ENCODE data around the gene ST8SIA6. TPM values are rescaled to one million over a fixed set of nuclear protein-coding genes. Genes with fewer than 3 reads are reported as not detected.

ST8SIA6 gene
- total and polyA plus RNA-seq, 7 donors: 0.12 to 2.1 (median 1.1) TPM

DNA sequence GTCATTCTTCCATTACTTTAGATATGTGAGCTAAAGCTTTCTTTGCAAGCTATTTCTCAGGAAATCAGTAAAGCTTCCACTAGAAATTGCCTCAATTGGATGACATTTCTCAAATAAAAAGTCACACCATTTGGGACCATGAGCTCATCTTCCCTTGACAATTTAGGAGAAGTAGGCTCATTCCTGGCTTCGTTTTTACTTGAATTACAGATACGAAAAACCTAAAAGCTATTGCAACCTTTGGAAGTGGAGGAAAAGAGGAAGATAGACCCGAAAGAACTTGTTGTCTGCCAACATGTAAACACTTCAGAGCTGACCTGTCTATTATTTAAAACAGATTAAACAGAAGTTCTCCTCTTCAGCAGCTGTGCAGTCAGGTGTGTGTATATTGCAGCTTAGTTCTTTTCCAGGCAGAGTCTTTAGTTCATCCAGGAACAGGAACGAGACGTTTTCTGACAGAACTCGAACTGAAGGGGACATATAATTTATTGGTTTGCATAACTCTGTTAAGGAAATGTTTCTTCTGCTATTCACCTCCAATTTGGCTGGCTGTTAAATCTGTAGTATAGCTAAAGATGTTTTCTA is 43.1 kb upstream of the ST8SIA6 start:
- Histone ChIP-seq H3K4me3 (no peak overlapping the region), H3K27ac (no peak overlapping the region), H3K27me3 (ENCODE audit: insufficient read depth in 3 of 3, low read length in 2 of 3) (no peaks in the 10 kb centered on the region), H3K36me3 (ENCODE audit: insufficient read depth in 1 of 2, low read depth in 1 of 2) (no peaks in the 10 kb centered on the region), H3K9me3 (no peaks in the 10 kb centered on the region), H3K4me1 (no peaks in the 10 kb centered on the region)
- no peak for TF ChIP-seq CTCF (IDR thresholded peaks at IDR 0.05)
- 51 to 55% (median 54%) methylated on average over 6 of the region's 6 CpGs for WGBS, 3 donors
- DNase-seq: no peak
- intact Hi-C loops (cut with DNase I): no loop called here
- no peak for ATAC-seq

- no peaks in the 10 kb centered on the region for H3K9me3 ChIP-seq
- 72 to 73% (median 73%) methylated on average over 6 of the region's 6 CpGs for WGBS, 3 donors
- intact Hi-C loops (cut with DNase I): no loop called here
- H3K27ac ChIP-seq: no peak overlapping the region
- no peaks in the 10 kb centered on the region for H3K27me3 ChIP-seq (ENCODE audit: insufficient read depth in 3 of 3, low read length in 2 of 3)
- no peaks in the 10 kb centered on the region for H3K4me1 ChIP-seq
- no peak for DNase-seq
- no peaks in the 10 kb centered on the region for H3K36me3 ChIP-seq (ENCODE audit: insufficient read depth in 1 of 2, low read depth in 1 of 2)
- no peak for ATAC-seq
- no peak for TF ChIP-seq CTCF (IDR thresholded peaks at IDR 0.05)
- no peak overlapping the region for H3K4me3 ChIP-seq
Measured at GRCh38 chr10:17494626-17495260, 40.3 kb upstream of the ST8SIA6 start.

GRCh38 chr10:17488848-17489247 is 34.5 kb upstream of the ST8SIA6 start:
- no peaks in the 10 kb centered on the region for H3K36me3 ChIP-seq (ENCODE audit: insufficient read depth in 1 of 2, low read depth in 1 of 2)
- WGBS, 3 donors: 23 to 39% (median 36%) methylated on average over 6 of the region's 6 CpGs
- ATAC-seq (no peak), DNase-seq (no peak)
- H3K4me1 ChIP-seq: no peaks in the 10 kb centered on the region
- intact Hi-C loops (cut with DNase I): no loop called here
- no peaks in the 10 kb centered on the region for H3K9me3 ChIP-seq
- no peaks in the 10 kb centered on the region for H3K27me3 ChIP-seq (ENCODE audit: insufficient read depth in 3 of 3, low read length in 2 of 3)
- TF ChIP-seq CTCF (IDR thresholded peaks at IDR 0.05): no peak
- H3K27ac ChIP-seq: no peak overlapping the region
- no peak overlapping the region for H3K4me3 ChIP-seq

DNA sequence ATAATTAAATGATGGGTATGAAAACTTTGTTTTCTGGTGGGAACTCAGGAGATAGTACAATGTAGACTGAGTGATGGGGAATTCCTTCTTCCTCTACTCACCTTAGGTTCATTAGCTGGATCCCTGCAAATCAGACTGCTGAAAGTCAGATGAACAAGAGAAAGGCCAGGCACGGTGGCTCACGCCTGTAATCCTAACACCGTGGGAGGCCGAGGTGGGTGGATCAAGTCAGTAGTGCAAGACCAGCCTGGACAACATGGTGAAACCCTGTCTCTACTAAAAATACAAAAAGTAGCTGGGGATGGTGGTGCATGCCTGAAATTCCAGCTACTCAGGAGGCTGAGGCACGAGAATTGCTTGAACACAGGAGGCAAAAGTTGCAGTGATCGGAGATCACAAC is 28.7 kb upstream of the ST8SIA6 start:
- intact Hi-C loops (cut with DNase I): no loop called here
- Histone ChIP-seq H3K36me3 (ENCODE audit: insufficient read depth in 1 of 2, low read depth in 1 of 2) (no peaks in the 10 kb centered on the region), H3K4me1 (no peaks in the 10 kb centered on the region), H3K27me3 (ENCODE audit: insufficient read depth in 3 of 3, low read length in 2 of 3) (no peaks in the 10 kb centered on the region), H3K9me3 (no peaks in the 10 kb centered on the region), H3K4me3 (no peak overlapping the region), H3K27ac (no peak overlapping the region)
- TF ChIP-seq CTCF (IDR thresholded peaks at IDR 0.05): no peak
- 79 to 86% (median 84%) methylated on average over 6 of the region's 6 CpGs for WGBS, 3 donors
- DNase-seq: no peak
- no peak for ATAC-seq

GRCh38 chr10:17479822-17480221 is 25.4 kb upstream of the ST8SIA6 start:
- TF ChIP-seq CTCF (IDR thresholded peaks at IDR 0.05): no peak
- DNase-seq (no peak), ATAC-seq (no peak)
- Histone ChIP-seq H3K27me3 (ENCODE audit: insufficient read depth in 3 of 3, low read length in 2 of 3) (no peaks in the 10 kb centered on the region), H3K27ac (no peak overlapping the region), H3K9me3 (no peaks in the 10 kb centered on the region), H3K4me1 (no peaks in the 10 kb centered on the region), H3K4me3 (no peak overlapping the region), H3K36me3 (ENCODE audit: insufficient read depth in 1 of 2, low read depth in 1 of 2) (no peaks in the 10 kb centered on the region)
- intact Hi-C loops (cut with DNase I): no loop called here
- WGBS, 3 donors: 22 to 31% (median 29%) methylated on average over 3 of the region's 3 CpGs
